ENCODE data around the gene ITPRIP.

- peak; percentile 53 to 90 (median 87); a peak in 5 of 6 replicates for TF ChIP-seq CTCF (IDR thresholded peaks at IDR 0.05 in 2 of 3, conservative IDR thresholded peaks at IDR 0.05 in 1 of 3; ENCODE audit: borderline replicate concordance in 1 of 3, insufficient read depth in 1 of 3, low read depth in 2 of 3, low read length in 2 of 3)
- no peak for TF ChIP-seq JUND (IDR thresholded peaks at IDR 0.05)
- TF ChIP-seq RAD21 (IDR thresholded peaks at IDR 0.05; ENCODE audit: low read depth) = 0 out of 2 replicates have a peak, but pooled peaks have one; percentile 19
- no peak for TF ChIP-seq CBX3 (IDR thresholded peaks at IDR 0.05; ENCODE audit: low read depth)
Observed at GRCh38 chr10:104297697-104298660, 40.3 kb downstream of the ITPRIP start.

All from HCT116 (cell line).